ENCODE data around the gene ABCB11. TPM values are rescaled to one million over a fixed set of nuclear protein-coding genes. Genes with fewer than 3 reads are reported as not detected.

The ABCB11 gene
- total and polyA plus RNA-seq, 2 donors (not counting 1 experiment from before 2014, with no cell fraction given), result not detected

DNA sequence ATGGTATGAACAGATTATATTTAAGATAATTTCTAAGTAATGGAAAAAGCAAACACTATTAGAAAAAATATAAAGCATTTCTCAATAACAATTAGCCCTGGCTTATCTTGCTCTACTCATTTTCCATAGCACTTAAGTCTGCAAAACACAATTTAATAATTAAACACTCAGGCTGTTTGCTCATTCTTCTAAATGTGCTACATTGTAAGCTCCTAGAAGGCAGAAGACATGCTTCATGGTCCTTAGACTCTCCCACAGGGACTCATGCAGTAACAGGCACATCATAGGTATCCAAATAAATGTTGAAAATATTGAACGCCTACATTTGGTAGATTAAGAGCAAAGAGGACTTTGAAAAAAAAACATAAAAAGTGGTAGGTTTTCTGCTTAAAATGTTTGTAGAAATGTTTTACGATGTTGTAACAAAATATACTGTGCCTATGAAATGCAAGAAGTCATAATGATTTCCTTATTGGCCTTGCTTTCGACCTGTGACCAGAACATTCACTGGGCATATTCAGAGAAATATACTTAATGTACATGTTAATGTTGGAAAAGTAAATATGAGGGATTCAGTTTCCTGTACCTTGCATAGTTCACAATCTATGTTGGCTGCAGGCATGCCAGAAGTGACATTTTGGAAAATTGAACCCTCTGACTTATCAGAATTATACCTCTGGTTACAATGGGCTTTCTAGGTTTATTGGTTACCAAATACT lies 102.9 kb downstream of the ABCB11 start:
- H3K4me1 Mint-ChIP-seq, result peaks cover 16% of the 10 kb centered on the region
- WGBS (ENCODE audit: insufficient coverage), result 100% methylated on average over 2 of the region's 3 CpGs
- CTCF ChIA-PET, result interaction anchor here (1.0 kb wide), 1 partner anchor 11 kb away, joined by 5 read pairs; no protein-coding TSS in a partner anchor

More for the DNA sequence above, 102.9 kb downstream of the ABCB11 start:
- Histone ChIP-seq H3K36me3 (replicated peaks in 1 of 2; ENCODE audit: control extremely low read depth in 1 of 2, control insufficient read depth in 1 of 2, extremely low read depth in 1 of 2, insufficient read depth in 2 of 2, low read length in 1 of 2) (no peaks in the 10 kb centered on the region), H4K20me1 (ENCODE audit: control insufficient read depth, insufficient read depth, low read length, poor library complexity, severe bottlenecking) (no peaks in the 10 kb centered on the region), H2AFZ (ENCODE audit: insufficient read depth, low read depth, low read length, poor library complexity, severe bottlenecking) (no peak overlapping the region), H3K4me3 (ENCODE audit: control extremely low read depth in 1 of 5, extremely low read depth in 1 of 5, insufficient read depth in 1 of 5, low read depth in 2 of 5, low read length in 4 of 5) (no peak overlapping the region), H3K27me3 (replicated peaks in 1 of 4; ENCODE audit: control extremely low read depth in 1 of 4, control insufficient read depth in 3 of 4, insufficient read depth in 4 of 4, low read length in 3 of 4) (no peaks in the 10 kb centered on the region), H3K27ac (ENCODE audit: low read length in 2 of 2) (no peak overlapping the region), H3K79me2 (ENCODE audit: control insufficient read depth, insufficient read depth, low read length) (no peaks in the 10 kb centered on the region), H3K4me2 (replicated peaks; ENCODE audit: low read depth, low read length, poor library complexity, severe bottlenecking) (no peak overlapping the region), H3K9me3 (ENCODE audit: control extremely low read depth in 1 of 3, control insufficient read depth in 2 of 3, insufficient read depth in 1 of 3, low read length in 2 of 3) (no peaks in the 10 kb centered on the region), H3K9ac (ENCODE audit: low read length) (no peak overlapping the region), H3K4me1 (ENCODE audit: control insufficient read depth in 2 of 2, insufficient read depth in 2 of 2, low read length in 2 of 2) (peaks cover 10 to 14% of the 10 kb centered on the region in 2 donors)
- peaks cover 8% of the 10 kb centered on the region for H3K27me3 Mint-ChIP-seq
- peaks cover 2% of the 10 kb centered on the region for H3K9me3 Mint-ChIP-seq (ENCODE audit: insufficient read depth)
- no peak overlapping the region for H3K4me3 Mint-ChIP-seq
- H3K27ac Mint-ChIP-seq, result no peak overlapping the region
- POLR2A ChIA-PET, result no interaction called here
- ATAC-seq (ENCODE audit: low read depth) (no peak), DNase-seq (no peak)
- intact Hi-C loops (cut with micrococcal nuclease), result no loop called here
- TF ChIP-seq, protein P1, sequence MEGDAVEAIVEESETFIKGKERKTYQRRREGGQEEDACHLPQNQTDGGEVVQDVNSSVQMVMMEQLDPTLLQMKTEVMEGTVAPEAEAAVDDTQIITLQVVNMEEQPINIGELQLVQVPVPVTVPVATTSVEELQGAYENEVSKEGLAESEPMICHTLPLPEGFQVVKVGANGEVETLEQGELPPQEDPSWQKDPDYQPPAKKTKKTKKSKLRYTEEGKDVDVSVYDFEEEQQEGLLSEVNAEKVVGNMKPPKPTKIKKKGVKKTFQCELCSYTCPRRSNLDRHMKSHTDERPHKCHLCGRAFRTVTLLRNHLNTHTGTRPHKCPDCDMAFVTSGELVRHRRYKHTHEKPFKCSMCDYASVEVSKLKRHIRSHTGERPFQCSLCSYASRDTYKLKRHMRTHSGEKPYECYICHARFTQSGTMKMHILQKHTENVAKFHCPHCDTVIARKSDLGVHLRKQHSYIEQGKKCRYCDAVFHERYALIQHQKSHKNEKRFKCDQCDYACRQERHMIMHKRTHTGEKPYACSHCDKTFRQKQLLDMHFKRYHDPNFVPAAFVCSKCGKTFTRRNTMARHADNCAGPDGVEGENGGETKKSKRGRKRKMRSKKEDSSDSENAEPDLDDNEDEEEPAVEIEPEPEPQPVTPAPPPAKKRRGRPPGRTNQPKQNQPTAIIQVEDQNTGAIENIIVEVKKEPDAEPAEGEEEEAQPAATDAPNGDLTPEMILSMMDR (IDR thresholded peaks at IDR 0.05), result no peak
- no peak for TF ChIP-seq EZH2 (IDR thresholded peaks at IDR 0.05; ENCODE audit: borderline replicate concordance, insufficient read depth, low read depth, low read length, poor library complexity, severe bottlenecking)
